HG03432 (cell line): ENCODE measurements around the gene C13orf42.

Source experiments
- ATAC-seq: cut with Tn5 transposase; IDR thresholded peaks from one replicate; pipeline ENCODE4 v1.9.1; 2021; ENCODE audit warnings: mild to moderate bottlenecking, moderate library complexity; ENCODE audit not compliant: unreplicated experiment

The C13orf42 gene

DNA sequence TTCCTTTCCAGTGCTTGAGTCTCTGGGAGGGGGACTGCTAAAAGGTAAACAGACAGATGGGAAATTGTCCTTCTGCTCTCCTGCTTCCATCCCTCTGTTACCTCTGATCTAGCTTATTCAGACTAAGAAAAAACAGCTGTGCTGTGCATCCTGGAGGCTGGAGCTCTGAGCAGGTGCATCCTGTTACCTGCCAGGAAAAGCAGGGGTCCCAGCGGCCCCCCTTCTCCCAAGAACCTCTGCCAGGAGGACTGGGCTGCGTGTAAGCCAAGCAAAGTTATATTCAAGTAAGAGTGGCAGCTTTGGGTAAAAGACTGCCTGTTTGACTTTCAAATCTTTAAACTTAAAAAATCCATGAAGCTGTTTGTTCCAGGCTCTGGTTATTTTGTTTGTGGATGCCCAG is 75.1 kb downstream of the C13orf42 start:
- no peak for ATAC-seq

DNA sequence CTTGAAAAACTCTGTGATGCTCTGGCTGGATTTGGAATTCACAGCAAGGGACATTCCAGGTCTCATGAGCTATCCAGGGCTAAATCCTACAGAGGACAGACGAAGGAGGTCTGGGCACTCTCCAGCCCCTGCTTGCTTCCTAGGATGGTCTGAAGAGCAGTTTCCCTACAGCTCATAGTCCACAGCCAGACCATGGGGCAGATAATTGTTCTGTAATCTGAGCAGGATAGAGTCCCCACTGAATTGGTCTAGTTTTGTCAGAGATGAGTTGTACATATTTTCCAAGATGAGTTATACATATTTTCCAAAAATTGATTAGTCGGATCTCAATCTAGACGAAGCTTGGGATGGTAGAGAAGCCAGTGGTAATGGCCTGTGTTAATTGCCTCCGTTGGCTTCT is 75.6 kb downstream of the C13orf42 start:
- no peak for ATAC-seq

DNA sequence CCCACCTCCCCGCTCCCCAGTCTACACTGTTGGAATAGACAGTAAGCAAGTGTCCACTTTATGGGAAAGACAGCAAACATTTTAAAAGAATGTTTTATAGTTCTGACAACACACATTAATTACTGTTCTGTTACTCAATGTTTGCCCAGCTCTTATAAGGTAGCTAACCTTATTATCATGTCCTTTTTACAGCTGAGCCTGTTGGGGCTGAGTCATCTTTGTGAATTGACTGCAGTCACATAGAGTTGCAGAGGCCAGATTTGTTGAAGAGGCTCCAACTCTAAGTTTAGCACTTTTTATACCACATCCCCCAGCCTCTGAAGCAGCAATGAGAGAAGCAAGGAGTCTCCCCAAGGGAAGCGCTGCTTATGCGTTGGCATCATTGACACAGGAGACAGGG is 76.2 kb downstream of the C13orf42 start:
- no peak for ATAC-seq

DNA sequence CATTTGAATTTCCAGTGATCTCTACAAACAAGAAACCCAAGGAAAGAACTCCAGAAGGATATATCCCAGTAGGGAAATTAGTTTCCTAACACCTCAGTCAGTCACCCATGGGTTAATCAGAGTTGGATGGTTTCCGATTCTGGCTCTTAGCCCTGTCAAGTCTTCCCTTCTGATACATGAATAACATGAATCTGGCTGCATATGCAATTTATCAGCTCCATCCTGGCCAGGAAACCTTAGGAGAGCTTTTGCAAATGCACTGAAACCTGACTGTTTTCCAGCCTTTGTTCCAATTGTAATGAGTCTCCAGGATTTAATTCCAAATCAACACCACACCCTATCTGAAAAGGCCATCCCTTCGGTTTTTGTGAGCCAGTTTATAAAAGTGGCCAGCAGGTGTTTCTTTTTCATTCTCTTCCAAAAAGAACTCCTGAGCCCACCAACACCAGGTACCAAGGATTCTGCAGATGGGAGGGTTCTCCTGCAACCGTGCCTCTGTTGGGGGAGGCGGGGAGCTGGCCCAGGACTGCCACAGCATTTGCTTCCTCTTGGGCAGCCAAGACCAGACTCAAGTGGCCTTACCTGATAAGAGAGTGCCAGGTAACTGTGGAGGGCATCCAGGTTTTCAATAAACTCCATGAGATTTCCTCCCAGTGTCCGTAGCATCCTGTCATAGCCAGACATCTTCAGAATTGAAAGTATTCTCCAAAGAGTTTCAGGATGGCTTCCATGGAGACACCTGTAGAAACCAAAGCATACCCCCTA is 77.5 kb downstream of the C13orf42 start:
- no peak for ATAC-seq

DNA sequence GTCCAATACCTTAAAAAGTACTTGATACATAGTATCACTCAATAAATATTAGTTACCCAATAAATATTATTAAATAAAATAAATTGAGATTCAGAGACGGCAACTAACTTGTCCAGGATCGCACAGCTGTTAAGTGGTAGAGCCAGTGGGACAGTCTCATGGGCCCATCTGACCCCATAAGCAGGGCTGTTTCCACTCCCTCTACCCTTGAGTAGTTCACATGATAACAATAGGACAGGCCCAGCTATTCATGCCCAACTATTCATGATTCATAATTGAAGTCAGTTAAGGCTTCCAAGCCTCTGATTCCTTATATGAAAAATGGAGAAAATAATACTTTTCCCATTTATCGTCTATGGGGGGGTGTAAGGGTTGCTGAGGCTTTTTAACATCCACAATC is 78.2 kb downstream of the C13orf42 start:
- no peak for ATAC-seq
